ENCODE results near the gene KRTAP10-10. TPM values are rescaled to one million over a fixed set of nuclear protein-coding genes. Genes with fewer than 3 reads are reported as not detected.

The KRTAP10-10 gene
- total and polyA plus RNA-seq, 2 donors (not counting 1 experiment from before 2014, with no cell fraction given), result not detected

DNA sequence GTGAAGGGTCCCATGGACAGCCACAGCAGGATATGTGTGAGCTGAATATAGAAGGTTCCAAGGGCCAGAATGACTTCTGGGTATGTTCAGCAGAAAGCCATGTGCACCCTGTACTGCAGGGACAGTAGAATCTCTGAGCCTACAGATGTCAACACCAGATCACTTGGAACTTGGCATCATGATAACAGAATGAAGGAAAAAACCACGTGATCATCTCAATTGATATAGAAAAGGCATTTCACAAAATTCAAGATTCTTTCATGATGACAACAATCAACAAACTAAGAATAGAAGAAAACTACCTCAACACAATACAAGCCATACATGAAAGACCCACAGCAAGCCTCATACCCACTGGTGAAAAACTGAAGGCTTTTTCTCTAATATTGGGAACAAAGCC lies 30.5 kb downstream of the KRTAP10-10 start:
- H3K79me2 ChIP-seq (ENCODE audit: control insufficient read depth, insufficient read depth, low read length), result no peaks in the 10 kb centered on the region
- no peak for DNase-seq
- H3K27ac Mint-ChIP-seq, result no peak overlapping the region
- ChIA-PET CTCF (no interaction called here), POLR2A (no interaction called here)
- no peaks in the 10 kb centered on the region for H4K20me1 ChIP-seq (ENCODE audit: control insufficient read depth, insufficient read depth, low read length, poor library complexity, severe bottlenecking)
- H3K27ac ChIP-seq (ENCODE audit: low read length in 2 of 2), result no peak overlapping the region
- no peak overlapping the region for H3K9ac ChIP-seq (ENCODE audit: low read length)
- H2AFZ ChIP-seq (ENCODE audit: insufficient read depth, low read depth, low read length, poor library complexity, severe bottlenecking), result no peak overlapping the region
- peaks cover 31% of the 10 kb centered on the region for H3K27me3 Mint-ChIP-seq
- TF ChIP-seq EZH2 (IDR thresholded peaks at IDR 0.05; ENCODE audit: borderline replicate concordance, insufficient read depth, low read depth, low read length, poor library complexity, severe bottlenecking), result no peak
- TF ChIP-seq, protein P1, sequence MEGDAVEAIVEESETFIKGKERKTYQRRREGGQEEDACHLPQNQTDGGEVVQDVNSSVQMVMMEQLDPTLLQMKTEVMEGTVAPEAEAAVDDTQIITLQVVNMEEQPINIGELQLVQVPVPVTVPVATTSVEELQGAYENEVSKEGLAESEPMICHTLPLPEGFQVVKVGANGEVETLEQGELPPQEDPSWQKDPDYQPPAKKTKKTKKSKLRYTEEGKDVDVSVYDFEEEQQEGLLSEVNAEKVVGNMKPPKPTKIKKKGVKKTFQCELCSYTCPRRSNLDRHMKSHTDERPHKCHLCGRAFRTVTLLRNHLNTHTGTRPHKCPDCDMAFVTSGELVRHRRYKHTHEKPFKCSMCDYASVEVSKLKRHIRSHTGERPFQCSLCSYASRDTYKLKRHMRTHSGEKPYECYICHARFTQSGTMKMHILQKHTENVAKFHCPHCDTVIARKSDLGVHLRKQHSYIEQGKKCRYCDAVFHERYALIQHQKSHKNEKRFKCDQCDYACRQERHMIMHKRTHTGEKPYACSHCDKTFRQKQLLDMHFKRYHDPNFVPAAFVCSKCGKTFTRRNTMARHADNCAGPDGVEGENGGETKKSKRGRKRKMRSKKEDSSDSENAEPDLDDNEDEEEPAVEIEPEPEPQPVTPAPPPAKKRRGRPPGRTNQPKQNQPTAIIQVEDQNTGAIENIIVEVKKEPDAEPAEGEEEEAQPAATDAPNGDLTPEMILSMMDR (IDR thresholded peaks at IDR 0.05), result no peak
- no peaks in the 10 kb centered on the region for H3K4me1 Mint-ChIP-seq
- H3K27me3 ChIP-seq (replicated peaks in 1 of 4; ENCODE audit: control extremely low read depth in 1 of 4, control insufficient read depth in 3 of 4, insufficient read depth in 4 of 4, low read length in 3 of 4), result peaks cover 0 to 19% (median 0%) of the 10 kb centered on the region in 4 experiments
- H3K36me3 ChIP-seq (replicated peaks in 1 of 2; ENCODE audit: control extremely low read depth in 1 of 2, control insufficient read depth in 1 of 2, extremely low read depth in 1 of 2, insufficient read depth in 2 of 2, low read length in 1 of 2), result no peaks in the 10 kb centered on the region
- peaks cover 0 to 34% (median 13%) of the 10 kb centered on the region in 3 donors for H3K9me3 ChIP-seq (ENCODE audit: control extremely low read depth in 1 of 3, control insufficient read depth in 2 of 3, insufficient read depth in 1 of 3, low read length in 2 of 3)
- H3K4me1 ChIP-seq (ENCODE audit: control insufficient read depth in 2 of 2, insufficient read depth in 2 of 2, low read length in 2 of 2), result no peaks in the 10 kb centered on the region
- intact Hi-C loops (cut with micrococcal nuclease), result no loop called here
- no CpG with 5 or more reads among the region's 1 CpG for WGBS (ENCODE audit: insufficient coverage)
- no peak overlapping the region for H3K4me3 Mint-ChIP-seq
- no peak overlapping the region for H3K4me2 ChIP-seq (replicated peaks; ENCODE audit: low read depth, low read length, poor library complexity, severe bottlenecking)
- no peak for ATAC-seq (ENCODE audit: low read depth)
- H3K4me3 ChIP-seq (ENCODE audit: control extremely low read depth in 1 of 5, extremely low read depth in 1 of 5, insufficient read depth in 1 of 5, low read depth in 2 of 5, low read length in 4 of 5), result no peak overlapping the region
- H3K9me3 Mint-ChIP-seq (ENCODE audit: insufficient read depth), result peaks cover 8% of the 10 kb centered on the region

DNA sequence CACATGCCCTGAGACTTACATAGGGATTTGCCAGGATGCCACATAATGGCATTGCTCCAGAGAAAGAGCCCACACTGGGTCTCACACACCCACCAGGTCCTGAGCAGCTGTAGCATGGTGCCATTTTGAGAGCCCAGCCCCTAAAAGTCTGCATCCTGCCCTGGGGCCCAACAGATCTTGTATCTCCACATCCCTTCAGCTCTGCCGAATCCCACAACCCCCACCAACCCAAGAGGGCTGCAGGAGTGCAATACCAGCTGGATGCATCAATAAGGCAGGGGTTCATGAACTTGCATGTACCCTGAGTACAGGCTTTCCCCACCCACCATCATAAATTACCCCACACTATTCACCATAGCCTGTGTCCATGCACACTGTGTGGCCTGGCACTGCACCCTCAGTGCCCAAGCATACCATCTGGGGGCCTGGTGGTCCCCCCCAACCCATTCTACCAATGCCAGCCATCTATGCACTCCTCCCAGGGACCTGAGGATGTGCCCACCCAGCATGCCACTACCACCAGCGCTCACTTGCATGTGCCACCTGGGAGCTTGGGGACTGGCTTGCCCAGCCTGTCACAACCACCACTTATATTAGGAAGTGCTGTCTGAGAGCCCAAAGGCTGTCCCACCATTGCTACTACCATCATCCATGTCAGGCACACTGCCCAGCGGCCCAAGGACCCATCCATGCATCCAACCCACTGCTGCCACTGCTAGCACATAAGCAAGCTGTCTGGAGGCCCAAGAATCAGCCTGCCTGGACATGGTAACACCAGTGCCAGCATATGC lies 33.7 kb downstream of the KRTAP10-10 start:
- Histone ChIP-seq H3K9ac (ENCODE audit: low read length) (no peak overlapping the region), H3K79me2 (ENCODE audit: control insufficient read depth, insufficient read depth, low read length) (no peaks in the 10 kb centered on the region), H3K27ac (ENCODE audit: low read length in 2 of 2) (no peak overlapping the region), H2AFZ (ENCODE audit: insufficient read depth, low read depth, low read length, poor library complexity, severe bottlenecking) (no peak overlapping the region), H4K20me1 (ENCODE audit: control insufficient read depth, insufficient read depth, low read length, poor library complexity, severe bottlenecking) (no peaks in the 10 kb centered on the region), H3K4me2 (replicated peaks; ENCODE audit: low read depth, low read length, poor library complexity, severe bottlenecking) (no peak overlapping the region), H3K36me3 (replicated peaks in 1 of 2; ENCODE audit: control extremely low read depth in 1 of 2, control insufficient read depth in 1 of 2, extremely low read depth in 1 of 2, insufficient read depth in 2 of 2, low read length in 1 of 2) (no peaks in the 10 kb centered on the region), H3K4me3 (ENCODE audit: control extremely low read depth in 1 of 5, extremely low read depth in 1 of 5, insufficient read depth in 1 of 5, low read depth in 2 of 5, low read length in 4 of 5) (no peak overlapping the region), H3K4me1 (ENCODE audit: control insufficient read depth in 2 of 2, insufficient read depth in 2 of 2, low read length in 2 of 2) (no peaks in the 10 kb centered on the region), H3K9me3 (ENCODE audit: control extremely low read depth in 1 of 3, control insufficient read depth in 2 of 3, insufficient read depth in 1 of 3, low read length in 2 of 3) (peaks cover 1 to 33% (median 20%) of the 10 kb centered on the region in 3 donors), H3K27me3 (replicated peaks in 1 of 4; ENCODE audit: control extremely low read depth in 1 of 4, control insufficient read depth in 3 of 4, insufficient read depth in 4 of 4, low read length in 3 of 4) (peaks cover 0 to 19% (median 0%) of the 10 kb centered on the region in 4 experiments)
- H3K27ac Mint-ChIP-seq, result no peak overlapping the region
- 94% methylated on average over 3 of the region's 3 CpGs for WGBS (ENCODE audit: insufficient coverage)
- H3K27me3 Mint-ChIP-seq, result peaks cover 35% of the 10 kb centered on the region
- H3K4me3 Mint-ChIP-seq, result no peak overlapping the region
- ChIA-PET POLR2A (no interaction called here), CTCF (no interaction called here)
- H3K4me1 Mint-ChIP-seq, result no peaks in the 10 kb centered on the region
- TF ChIP-seq, protein P1 (IDR thresholded peaks at IDR 0.05), result no peak
- no peak for TF ChIP-seq EZH2 (IDR thresholded peaks at IDR 0.05; ENCODE audit: borderline replicate concordance, insufficient read depth, low read depth, low read length, poor library complexity, severe bottlenecking)
- DNase-seq (no peak), ATAC-seq (ENCODE audit: low read depth) (no peak)
- intact Hi-C loops (cut with micrococcal nuclease), result no loop called here
- peaks cover 9% of the 10 kb centered on the region for H3K9me3 Mint-ChIP-seq (ENCODE audit: insufficient read depth)

Data from B cell (primary cell).